BJ (cell line): Measurements from ENCODE around the gene OR13C5. TPM values are rescaled to one million over a fixed set of nuclear protein-coding genes. Genes with fewer than 3 reads are reported as not detected.
"Not testable (repeated sequence)": the region's sequence is repeated elsewhere in the genome, so short reads cannot be mapped to it uniquely, and the experiment has no call there.

Source experiments
- CTCF ChIA-PET: fragments of 350-600 bp; formaldehyde crosslinking; extraction: SDS; loops from one replicate; lab custom pipeline; 2021; ENCODE audit warnings: antibody characterized with exemption, inconsistent platforms; lab: Yijun Ruan, JAX
- POLR2A ChIA-PET: fragments of 300-600 bp; sonication (Branson Sonifier 250); formaldehyde crosslinking; extraction: SDS; loops from one replicate; lab custom pipeline; 2021; ENCODE audit warnings: antibody characterized with exemption; lab: Charles Lee
- DNase-seq: peaks from one replicate; pipeline ENCODE4 v3.0.0-alpha.2; 2011; ENCODE audit warnings: low read depth
- H3K27me3 ChIP-seq: 2 replicates; pipeline ENCODE4 v1.6.0; 2011; ENCODE audit warnings: low read length; ENCODE audit not compliant: control insufficient read depth, insufficient read depth
- H3K36me3 ChIP-seq: 2 replicates; pipeline ENCODE4 v1.5.1; 2011; ENCODE audit warnings: low read length; ENCODE audit not compliant: control insufficient read depth, insufficient read depth
- H3K4me3 ChIP-seq: 2 replicates; pipeline ENCODE4 v1.5.1; 2011; ENCODE audit warnings: low read depth, mild to moderate bottlenecking, control low read depth, low read length
- polyA plus RNA-seq: library from polyadenylated mRNA; depleted of rRNA; stranded (reverse); fragments of >200 nt; gene quantifications from 2 replicates; pipeline ENCODE4 v1.2.3, GENCODE V29; 2011
- TF ChIP-seq, protein P1 (sequence below): IDR thresholded peaks from 2 replicates; pipeline ENCODE4 v1.5.1; 2011; ENCODE audit warnings: low read depth, mild to moderate bottlenecking, control low read depth, inconsistent platforms, low read length, moderate library complexity; ENCODE audit not compliant: insufficient read depth

OR13C5 gene
- polyA plus RNA-seq, 1 experiment = not detected

DNA sequence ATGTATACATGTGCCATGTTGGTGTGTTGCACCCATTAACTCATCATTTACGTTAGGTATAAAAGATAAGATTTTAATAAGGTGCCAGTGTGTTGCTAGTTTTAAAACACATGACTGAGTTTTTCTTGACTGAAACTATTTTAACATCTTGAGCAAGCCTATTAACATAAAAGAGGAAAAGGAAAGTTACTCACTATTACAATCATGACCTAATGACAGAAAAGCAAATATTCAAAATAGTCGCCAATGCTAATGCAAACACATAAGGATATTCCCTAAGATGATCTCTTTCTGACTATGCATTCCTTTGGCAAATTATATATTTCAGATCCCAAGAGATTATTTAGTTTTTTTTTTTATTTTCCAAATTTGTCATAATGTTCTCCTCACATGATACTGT lies 12.0 kb upstream of the OR13C5 start:
- Histone ChIP-seq H3K4me3 (no peak overlapping the region), H3K27me3 (no peaks in the 10 kb centered on the region), H3K36me3 (no peaks in the 10 kb centered on the region)
- ChIA-PET CTCF (no interaction called here), POLR2A (no interaction called here)
- TF ChIP-seq, protein P1, sequence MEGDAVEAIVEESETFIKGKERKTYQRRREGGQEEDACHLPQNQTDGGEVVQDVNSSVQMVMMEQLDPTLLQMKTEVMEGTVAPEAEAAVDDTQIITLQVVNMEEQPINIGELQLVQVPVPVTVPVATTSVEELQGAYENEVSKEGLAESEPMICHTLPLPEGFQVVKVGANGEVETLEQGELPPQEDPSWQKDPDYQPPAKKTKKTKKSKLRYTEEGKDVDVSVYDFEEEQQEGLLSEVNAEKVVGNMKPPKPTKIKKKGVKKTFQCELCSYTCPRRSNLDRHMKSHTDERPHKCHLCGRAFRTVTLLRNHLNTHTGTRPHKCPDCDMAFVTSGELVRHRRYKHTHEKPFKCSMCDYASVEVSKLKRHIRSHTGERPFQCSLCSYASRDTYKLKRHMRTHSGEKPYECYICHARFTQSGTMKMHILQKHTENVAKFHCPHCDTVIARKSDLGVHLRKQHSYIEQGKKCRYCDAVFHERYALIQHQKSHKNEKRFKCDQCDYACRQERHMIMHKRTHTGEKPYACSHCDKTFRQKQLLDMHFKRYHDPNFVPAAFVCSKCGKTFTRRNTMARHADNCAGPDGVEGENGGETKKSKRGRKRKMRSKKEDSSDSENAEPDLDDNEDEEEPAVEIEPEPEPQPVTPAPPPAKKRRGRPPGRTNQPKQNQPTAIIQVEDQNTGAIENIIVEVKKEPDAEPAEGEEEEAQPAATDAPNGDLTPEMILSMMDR = no peak
- DNase-seq = no peak

DNA sequence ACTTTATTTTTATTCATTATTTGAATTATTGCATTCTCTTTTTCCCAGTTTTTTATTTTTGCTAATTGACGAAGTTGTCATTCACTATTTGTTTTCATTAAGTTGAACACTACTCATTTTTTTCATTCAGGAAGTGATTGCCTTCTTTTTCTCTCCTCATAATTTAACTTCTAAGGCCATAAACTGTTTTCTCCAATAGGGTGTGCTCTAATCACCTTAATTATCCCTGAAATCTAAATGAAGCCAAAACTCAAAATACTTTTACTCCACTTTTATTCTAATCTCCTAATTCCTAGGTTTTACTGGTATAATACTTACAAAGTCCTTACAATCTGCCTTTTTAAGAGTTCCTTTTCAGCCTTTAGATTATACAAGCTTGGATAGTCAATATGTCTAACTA lies 9.1 kb upstream of the OR13C5 start:
- CTCF ChIA-PET = no interaction called here

GRCh38 chr9:104606152-104606551 lies 6.9 kb upstream of the OR13C5 start:
- TF ChIP-seq, protein P1 = no peak
- DNase-seq = no peak
- H3K4me3 ChIP-seq = no peak overlapping the region
- ChIA-PET CTCF (no interaction called here), POLR2A (no interaction called here)
- no peaks in the 10 kb centered on the region for H3K27me3 ChIP-seq
- no peaks in the 10 kb centered on the region for H3K36me3 ChIP-seq

More for the DNA sequence above, 9.1 kb upstream of the OR13C5 start:
- H3K4me3 ChIP-seq = no peak overlapping the region
- H3K27me3 ChIP-seq = no peaks in the 10 kb centered on the region
- POLR2A ChIA-PET = no interaction called here
- DNase-seq = no peak
- no peaks in the 10 kb centered on the region for H3K36me3 ChIP-seq
- TF ChIP-seq, protein P1 = peak; percentile 18; the same call in 1 of the 2 replicates

GRCh38 chr9:104605527-104605926 lies 6.3 kb upstream of the OR13C5 start, which contains the start of gene OR13C2:
Gene OR13C2, minus strand, starts transcription at chr9:104605627. Its CDS starts 0 bp downstream, at chr9:104605627.
- DNase-seq, H3K36me3 ChIP-seq, H3K27me3 ChIP-seq, H3K4me3 ChIP-seq, CTCF ChIA-PET, POLR2A ChIA-PET: not testable (repeated sequence)

GRCh38 chr9:104604801-104605200 lies 5.6 kb upstream of the OR13C5 start:
- Histone ChIP-seq H3K36me3 (no peaks in the 10 kb centered on the region), H3K27me3 (no peaks in the 10 kb centered on the region), H3K4me3 (no peak overlapping the region)
- POLR2A ChIA-PET = no interaction called here
- CTCF ChIA-PET = no interaction called here
- TF ChIP-seq, protein P1 = no peak
- no peak for DNase-seq

DNA sequence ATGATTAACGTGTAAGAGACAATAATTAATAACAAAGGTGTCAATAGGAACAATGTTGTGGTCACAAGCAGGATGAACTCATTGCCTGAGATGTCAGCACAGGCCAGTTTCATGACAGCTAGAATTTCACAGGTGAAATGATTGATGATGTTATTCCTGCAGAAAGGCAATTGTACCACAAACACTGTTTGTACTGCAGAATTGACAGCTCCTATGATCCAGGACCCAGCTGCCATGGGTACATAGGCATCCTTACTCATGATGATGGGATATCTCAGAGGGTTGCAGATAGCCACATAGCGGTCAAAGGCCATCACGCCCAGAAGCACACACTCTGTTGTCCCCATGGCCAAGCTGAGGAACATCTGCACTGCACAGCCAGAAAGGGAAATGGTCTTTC lies 464 bp downstream of the OR13C5 start:
- H3K4me3 ChIP-seq, DNase-seq, POLR2A ChIA-PET, H3K36me3 ChIP-seq, CTCF ChIA-PET, H3K27me3 ChIP-seq: not testable (repeated sequence)
